Amygdala (tissue), 56 donors: ENCODE measurements around the gene POR.
"Not testable (repeated sequence)": the region's sequence is repeated elsewhere in the genome, so short reads cannot be mapped to it uniquely, and the experiment has no call there.

Source experiments
- DNase-seq, 56 donors: peaks; one replicate each; lab custom pipeline; 2025; lab: John Stamatoyannopoulos, UW

Gene POR

DNA sequence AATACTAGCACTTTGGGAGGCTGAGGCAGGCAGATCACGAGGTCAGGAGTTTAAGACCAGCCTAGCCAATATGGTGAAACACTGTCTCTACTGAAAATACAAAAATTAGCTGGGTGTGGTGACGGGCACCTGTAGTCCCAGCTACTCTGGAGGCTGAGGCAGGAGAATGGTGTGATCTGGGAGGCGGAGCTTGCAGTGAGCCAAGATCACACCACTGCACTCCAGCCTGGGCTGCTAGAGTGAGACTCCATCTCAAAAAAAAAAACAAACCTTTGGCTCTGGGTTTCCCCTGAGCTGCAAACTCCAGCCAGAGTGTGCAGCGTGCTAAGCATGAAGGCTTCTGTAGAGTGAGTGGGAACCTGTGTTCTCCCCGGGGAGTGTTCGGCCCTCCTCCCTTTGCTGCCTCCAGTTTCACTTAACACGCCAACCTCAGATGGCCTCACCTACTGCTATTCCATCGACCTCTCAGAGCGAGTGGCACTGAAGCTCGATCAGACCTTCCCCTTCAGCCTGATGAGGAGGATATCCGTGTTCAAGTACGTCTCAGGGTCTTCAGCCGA, 31.6 kb upstream of the POR start:
- DNase-seq: not testable (repeated sequence)

DNA sequence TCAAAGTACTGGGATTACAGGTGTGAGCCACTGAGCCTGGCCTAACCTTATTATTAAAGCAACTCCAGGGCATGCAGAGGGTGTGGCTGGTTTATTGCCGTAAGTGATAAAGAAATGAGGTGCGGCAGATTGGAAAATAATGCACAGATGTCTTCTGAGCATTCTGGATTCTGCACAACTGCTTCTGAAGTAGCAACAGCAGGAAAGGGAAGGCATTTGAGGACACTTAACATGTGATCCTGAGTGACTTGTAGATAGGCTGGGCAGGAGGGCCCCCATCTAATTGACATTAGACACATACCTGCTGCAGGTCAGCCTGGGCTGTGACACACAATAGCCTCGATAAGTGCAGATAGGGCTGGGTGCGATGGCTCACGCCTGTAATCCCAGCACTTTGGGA, 30.5 kb upstream of the POR start:
- no peak for DNase-seq

DNA sequence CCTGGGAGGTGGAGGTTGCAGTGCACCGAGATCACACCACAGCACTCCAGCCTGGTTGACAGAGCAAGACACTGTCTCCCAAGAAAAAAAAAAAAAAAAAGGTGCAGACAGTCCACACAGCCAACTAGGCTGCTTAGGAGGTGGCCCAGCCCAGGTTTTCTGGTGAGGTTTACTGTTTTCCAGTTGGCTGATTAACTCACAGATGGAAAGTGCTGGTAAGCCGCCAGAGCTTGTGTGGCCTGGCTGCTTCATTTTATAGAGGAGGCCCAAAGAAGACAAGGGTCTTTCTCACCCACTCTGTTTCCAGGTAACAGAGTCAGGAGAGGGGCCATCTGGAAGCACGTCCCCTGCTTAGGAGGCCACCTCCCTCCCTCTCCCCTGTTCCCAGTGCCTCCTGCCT, 29.9 kb upstream of the POR start:
- no peak for DNase-seq

DNA sequence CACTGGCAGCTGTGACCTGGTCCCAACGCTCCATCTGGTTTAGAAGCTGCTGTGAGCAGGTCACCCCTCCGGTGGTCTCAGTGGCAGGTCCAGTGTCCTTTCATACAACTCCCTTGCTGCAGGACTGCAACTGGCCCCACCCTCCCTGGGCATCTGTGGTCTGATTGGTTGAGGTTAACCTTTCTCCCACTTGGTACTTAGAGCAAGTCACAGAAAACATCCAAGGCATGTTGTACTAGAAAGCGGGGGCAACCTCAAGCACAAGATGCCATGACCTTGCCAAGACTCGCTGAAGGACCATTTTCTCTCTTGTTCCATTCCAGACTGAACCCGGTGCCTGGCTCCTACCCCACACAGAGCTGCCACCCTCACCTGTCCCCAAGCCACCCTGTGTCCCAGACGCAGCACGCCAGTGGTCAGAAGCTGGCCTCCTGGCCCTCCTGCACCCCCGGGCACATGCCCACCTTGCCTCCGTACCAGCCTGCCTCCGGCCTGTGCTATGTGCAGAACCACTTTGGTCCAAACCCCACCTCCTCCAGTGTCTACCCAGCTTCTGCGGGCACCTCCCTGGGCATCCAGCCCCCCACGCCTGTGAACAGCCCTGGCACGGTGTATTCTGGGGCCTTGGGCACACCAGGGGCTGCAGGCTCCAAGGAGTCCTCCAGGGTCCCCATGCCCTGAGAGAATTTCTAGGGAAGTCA, 27.1 kb upstream of the POR start:
- no peak for DNase-seq

DNA sequence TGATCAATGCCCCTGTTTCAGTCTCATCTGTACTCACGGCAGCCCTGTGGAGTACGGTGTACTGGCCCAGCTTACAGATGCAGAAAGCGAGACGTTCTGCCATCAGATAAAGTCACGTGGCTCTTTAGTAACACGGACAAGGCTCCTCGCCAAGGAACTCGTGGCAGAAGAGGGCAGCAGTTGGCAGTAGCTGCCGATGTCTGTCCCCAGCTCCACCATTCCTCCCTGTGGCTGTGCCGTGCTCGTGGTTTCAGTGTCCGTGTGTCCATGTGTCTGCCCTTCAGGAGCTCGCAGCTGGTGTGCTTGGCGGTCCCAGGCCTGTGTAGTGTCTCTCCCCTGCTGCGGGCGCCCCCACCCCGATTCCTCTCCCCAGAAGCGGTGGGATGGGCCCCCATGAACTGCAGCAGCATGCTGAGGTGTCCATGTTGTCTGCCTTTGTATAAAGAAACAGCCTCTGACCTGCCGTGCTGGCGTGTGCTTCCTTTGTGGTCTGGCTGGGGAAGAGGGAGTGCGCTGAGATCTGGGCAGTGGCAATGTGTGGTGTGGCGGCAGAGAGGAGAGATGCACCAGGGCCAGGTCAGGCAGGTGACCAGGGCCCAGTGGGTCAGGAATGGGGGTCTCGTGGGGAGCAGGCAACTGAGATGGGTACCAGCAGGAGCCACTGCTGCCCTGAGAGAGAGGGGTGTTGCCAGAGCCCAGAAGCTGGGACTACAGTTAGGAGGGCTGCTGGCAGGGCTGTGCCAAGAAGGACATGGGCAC, 26.3 kb upstream of the POR start:
- DNase-seq: peak in 50 of 56 donors; percentile 16 to 84 (median 50)

DNA sequence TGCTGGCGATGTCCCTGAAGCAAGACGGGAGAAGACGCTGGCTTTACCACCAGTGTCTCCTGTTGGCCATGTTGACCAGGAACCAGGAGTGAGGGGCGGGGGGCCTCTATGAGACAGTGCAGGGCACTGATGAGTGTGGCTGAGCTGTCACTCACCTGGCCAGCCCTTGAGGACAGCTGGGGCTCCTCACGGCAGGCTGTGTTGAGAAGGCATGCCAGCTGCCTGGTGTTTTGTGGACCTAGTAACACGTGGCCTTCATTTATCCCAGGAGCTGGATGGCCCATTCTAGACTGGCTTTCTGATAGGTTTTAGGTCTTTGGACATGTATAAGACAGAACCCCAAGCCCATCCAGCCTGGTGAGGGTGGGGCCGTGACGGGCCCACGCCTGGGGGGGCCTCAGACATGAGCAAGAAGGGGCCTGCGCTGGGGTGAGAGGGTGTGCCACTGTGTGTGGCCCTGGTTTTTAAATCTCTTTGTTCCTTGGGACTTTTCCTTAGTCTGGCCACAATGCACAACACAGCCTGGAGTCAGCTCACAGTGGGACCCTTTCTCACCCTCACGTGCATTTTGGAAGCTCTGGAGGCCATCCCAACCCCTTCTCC, 25.6 kb upstream of the POR start:
- DNase-seq: peak in 1 of 56 donors; percentile 35

DNA sequence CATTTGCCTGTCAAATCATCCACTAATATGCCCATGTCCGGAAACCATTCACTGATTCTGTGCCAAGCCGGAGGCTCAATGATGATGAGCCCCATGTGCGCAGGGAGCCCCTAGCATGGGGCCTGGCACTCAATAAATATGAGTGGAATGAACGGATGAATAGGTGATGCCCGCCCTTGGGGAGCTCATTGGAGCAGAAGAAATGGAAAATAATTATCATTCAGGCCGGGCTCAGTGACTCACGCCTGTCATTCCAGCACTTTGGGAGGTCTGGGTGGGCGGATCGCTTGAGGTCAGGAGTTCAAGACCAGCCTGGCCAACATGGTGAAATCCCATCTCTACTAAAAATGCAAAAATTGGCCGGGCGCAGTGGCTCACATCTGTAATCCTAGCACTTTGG, 25.1 kb upstream of the POR start:
- no peak for DNase-seq

DNA sequence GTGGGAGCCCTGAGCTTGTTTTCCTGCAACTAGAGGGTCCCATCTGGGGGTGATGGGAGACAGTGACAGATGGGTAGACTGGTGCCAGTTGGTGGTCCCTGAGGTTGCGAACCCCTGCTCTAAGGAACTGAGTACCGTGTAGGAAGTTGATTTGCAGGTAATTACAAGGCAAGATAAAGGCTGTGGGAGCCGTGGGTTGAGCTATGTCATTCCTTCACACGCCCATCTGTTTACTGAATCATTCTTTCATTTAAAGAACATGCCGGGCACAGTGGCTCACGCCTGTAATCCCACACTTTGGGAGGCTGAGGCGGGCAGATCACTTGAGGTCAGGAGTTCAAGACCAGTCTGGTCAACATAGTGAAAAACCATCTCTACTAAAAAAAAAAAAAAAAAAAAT, 23.7 kb upstream of the POR start:
- not testable (repeated sequence) for DNase-seq

DNA sequence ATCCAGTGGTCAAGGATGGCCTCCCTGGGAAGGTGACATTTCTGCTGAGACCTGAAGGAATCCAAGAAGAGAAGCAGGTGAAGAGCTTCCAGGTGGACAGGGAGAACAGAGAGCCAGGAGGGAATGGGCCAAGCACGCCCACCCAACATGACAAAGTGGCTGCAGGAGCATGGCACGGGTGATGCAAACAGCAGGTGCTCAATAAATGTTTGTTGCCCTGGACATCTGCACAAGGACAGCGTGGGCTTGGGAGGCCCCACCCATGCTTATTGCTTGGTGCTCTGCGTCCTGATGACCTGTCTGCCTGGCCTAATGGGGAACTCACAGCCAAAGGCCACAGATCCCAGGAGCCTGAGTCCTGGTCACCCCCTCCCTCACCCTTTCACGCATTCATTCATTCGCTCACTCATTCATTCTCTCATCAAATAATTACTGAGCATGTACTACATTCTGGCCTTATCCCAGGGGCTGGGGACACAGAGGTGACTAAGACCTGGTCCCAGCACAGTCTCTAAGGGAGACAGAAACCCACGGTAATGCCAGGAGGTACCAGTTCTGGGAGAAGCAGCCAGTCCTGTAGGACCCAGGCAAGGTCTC, 23.0 kb upstream of the POR start:
- no peak for DNase-seq

DNA sequence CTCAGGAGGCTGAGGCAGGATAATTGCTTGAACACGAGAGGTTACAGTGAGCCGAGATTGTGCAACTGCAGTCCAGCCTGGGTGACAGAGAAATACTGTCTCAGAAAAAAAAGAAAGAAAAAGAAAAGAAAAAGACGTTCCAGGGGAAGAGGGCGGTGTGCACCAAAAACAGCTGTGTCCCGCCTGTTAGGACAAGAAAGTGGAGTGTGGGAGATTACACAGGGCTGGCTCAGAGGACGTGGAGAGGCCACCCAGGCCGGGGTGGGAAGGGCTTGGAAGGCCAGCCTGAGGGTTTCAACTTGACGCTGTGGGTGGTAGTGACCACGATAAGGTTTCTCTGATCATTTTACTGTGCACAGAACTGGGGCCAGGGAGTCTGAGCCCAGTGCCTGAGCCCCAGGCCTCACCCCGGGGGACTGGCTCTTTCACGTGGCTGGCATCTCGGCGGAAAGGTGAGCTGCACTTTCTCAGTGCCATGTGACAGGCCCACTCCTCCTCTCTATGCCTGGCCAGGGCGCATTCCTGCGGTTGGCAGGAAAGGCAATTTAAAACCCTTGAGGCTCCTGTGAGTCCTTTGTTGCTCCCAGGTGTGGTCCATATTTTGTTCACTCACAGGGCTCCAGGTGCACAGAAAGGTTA, 22.2 kb upstream of the POR start:
- no peak for DNase-seq

DNA sequence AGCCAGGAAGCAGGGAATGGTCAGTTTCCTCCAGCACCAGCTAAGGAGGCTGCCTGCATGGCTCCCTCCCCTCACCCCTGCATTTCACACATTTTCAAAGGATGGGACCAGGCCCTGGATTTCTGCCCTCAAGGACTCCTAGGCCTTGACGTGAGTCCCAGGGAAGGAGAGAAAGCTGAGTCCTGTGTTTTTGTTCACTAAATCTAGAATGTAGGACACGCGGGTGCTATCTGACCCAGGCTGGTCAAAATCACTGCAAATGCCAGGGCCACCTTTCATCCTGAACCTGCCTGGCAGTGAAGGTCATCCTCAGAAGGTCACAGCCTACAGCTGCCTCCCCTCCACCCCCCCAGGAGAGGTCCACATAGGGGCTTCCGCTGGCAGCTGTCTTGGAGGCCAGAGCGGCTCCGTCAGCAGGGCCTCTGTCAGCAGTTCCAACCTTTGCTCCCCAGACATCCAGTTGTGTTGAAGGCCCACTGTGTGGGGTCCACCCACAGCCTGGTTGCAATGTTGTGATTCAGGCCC, 18.1 kb upstream of the POR start:
- peak in 1 of 56 donors; percentile 5 for DNase-seq

DNA sequence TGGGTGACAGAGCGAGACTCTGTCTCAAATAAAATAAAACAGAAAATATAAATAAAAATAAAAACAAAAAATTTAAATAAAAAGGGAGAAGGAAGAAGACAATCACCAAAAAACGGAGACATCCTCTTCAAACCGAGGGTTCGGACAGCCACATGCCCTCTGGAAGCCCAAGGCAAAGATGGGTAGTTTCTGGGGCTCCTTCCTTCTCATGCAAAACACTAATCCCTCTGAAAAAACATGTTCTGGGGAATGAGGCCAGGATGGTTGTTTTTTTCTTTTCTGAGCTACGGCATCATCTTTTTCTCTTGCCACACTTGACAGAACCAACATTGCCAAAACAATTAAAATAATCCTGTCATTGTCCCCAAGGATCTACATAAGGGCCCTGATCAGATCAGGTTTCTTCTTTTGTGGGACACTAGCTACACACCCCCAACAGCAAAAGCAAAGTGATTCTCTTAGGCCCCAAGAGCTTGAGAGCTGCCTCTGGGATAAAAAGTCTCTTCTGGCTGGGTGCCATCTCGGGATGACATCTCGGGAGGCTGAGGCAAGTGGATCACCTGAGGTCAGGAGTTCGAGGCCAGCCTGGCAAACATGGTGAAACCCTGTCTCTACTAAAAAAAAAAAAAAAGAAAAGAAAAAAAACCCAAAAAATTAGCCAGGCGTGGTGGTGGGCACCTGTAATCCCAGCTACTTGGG, 14.2 kb upstream of the POR start:
- DNase-seq: no peak

DNA sequence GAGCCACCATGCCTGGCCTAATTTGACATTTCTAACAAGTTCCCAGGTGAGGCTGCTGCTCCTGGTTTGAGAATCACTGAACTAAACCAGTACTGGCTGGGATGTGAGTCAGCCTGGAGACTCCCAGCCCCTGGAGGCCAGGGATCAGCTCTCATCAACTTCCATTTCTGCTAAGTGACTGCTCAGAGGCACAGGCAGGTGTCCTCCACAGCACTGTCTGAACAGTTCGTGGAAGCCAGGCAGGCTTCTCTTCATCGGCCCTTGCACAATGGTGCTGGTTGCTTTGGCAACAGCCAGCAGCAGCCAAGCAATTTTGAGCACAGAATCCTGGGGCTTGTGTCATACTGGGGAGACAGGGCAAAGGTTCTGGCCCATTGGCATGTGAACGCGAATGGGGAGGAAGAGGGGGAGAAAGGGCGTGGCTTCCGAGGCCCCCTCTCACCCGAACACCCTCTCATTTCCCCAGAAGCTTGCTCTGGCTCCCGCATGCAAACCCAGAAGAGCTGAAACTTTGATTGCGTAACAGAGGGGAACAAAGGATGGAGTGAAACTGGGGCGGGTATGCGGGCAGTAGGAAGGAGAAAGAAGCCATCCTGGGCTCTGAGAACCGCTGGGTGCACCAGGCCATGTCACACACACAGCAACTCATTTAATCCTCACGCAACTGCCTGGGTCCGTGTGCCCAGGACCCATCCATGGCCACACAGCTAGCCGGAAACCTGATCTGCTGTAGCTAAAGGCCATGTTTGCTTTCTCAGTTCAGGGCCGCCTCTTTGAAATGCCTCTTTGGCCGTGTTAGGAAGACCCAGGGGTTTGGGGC, 9.0 kb upstream of the POR start:
- DNase-seq: peak in 52 of 56 donors; percentile 11 to 84 (median 60)

DNA sequence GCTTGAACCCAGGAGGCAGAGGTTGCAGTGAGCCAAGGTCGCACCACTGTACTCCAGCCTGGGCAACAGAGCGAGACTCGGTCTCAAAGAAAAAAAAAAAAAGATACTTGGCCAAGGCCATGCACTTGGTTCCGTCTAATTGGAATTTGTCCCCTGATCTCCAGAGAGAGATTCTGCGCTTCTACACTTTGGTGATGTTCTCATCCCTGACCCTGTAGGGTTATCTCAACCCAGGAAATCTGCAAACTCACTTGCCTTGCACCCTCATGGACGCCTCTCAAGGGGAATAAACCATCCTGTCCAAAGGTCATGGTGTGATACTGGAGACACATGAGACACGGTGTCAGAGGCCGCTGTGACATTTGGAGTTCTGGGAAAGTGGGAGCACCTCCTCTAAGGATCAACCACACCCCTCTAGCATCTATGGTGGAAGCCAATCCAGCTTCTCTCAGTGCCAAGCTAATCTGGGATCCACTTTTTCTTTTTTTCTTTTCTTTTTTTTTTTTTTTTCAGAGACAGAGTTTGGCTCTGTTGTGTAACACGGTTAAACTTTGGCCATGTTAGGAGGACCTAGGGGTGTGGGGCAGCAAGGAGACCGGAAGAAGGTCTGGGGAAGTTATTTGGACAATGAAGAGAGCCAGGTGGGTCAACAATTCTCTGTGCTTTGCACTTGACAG, 7.8 kb upstream of the POR start:
- DNase-seq: no peak

DNA sequence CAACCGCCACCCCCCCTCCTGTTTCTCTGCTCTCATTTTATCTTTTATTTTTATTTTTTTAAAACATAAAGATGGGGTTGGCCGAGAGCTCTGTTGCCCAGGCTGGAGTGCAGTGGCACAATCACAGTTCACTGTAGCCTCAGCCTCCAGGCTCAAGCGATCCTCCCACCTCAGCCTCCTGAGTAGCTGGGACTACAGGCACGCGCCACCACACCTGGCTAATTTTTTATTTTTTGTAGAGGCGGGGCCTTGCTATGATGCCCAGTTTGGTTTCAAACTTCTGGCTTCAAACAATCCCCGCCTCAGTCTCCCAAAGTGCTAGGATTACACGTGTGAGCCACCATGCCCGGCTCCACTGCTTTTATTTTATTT, 7.3 kb upstream of the POR start:
- DNase-seq: not testable (repeated sequence)

DNA sequence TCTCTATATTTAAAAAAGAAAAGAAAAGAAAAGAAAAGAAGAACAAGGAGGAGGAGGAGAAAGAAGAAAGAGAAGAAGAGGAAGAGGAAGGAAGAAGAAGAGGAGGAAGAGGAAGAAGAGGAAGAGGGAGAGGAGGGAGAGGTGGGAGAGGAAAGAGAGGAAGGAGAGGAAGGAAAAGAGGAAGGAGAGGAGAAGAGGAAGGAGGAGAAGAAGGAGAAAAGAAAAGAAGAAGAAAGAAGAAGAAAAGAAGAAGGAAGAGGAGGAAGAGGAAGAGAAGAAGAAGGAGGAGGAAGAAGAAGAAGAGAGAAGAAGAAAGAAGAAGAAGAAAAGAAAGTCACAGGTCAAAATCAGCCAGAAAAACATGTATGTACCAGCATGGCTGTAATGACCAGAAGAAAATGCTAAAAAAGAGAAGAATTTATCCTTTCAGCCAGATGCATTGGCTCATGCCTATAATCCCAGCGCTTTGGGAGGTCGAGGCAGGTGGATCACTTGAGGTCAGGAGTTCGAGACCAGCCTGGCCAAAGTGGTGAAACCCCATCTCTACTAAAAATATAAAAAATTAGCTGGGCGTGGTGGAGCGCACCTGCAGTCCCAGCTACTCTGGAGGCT, 5.3 kb upstream of the POR start:
- no peak for DNase-seq

DNA sequence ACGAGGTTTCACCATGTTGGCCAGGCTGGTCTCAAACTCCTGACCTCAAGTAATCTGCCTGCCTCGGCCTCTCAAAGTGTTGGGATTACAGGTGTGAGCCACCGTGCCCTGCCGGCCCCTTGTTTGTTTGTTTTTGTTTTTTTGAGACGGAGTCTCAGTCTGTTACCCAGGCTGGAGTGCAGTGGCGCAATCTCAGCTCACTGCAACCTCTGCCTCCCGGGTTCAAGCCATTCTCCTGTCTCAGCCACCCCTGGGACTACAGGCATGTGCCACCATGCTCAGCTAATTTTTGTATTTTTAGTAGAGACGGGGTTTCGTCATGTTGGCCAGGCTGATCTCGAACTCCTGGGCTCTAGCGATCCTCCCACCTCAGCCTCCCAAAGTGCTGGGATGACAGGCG, 3.8 kb upstream of the POR start:
- DNase-seq: not testable (repeated sequence)

DNA sequence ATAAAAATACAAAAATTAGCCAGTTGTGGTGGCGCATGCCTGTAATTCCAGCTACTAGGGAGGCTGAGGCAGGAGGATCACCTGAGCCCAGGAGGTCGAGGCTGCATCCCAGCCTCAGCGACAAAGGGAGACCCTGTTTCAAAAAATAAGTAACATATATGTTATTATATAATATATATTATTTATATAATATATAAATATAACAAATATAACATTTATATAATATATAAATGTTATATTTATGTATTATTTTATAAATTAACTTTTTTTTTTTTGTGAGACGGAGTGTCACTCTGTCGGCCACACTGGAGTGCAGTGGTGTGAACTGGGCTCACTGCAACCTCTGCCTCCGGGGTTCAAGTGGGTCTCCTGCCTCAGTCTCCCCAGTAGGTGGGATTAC, 1.5 kb upstream of the POR start:
- DNase-seq: no peak
